ENCODE measurements around the gene ICE1. TPM values are rescaled to one million over a fixed set of nuclear protein-coding genes. Genes with fewer than 3 reads are reported as not detected.
"Not testable (repeated sequence)": the region's sequence is repeated elsewhere in the genome, so short reads cannot be mapped to it uniquely, and the experiment has no call there.

ICE1 gene
- total and polyA plus RNA-seq, 4 donors, result 4.1 to 18.8 (median 9.5) TPM

DNA sequence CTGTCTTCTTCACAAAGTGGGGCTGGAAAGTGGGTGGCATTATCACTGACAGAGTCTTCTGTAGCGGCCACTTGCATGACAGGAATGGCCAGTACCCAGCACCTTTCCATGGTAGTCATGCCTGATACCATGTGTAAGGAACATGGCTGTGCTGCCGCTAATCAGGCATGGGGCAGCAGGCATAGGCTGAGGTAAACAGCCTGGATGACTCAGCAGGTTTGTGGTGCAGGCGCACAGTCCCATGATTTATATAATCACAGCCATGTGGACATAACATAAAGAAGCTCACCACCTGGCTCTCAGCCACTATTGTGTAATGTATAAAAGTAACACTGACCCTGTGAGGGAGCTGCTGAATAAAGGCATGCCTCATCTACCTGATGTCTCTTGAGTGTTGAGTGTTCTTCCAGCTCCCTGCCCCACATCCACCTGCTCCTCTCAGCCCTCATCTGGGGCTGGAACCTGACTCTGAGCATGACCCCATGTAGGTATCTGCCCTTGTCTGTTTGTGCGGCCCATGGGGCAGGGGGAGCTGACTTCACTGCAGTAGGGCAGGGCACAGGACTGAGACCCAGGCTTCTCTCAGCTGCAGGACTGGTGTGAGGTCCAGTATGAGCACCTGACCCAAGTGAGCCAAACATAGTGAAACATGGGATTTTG is 13.2 kb upstream of the ICE1 start:
- Histone ChIP-seq H3K27me3 (ENCODE audit: control insufficient read depth in 4 of 4, insufficient read depth in 4 of 4, low read length in 3 of 4) (no peaks in the 10 kb centered on the region), H3K4me1 (ENCODE audit: control insufficient read depth in 4 of 4, insufficient read depth in 4 of 4, low read length in 3 of 4) (no peaks in the 10 kb centered on the region), H3K9ac (ENCODE audit: low read depth in 1 of 2, low read length in 2 of 2) (no peak overlapping the region), H3K4me3 (ENCODE audit: low read depth in 1 of 3, low read length in 3 of 3) (no peak overlapping the region), H3K36me3 (ENCODE audit: control insufficient read depth in 4 of 4, insufficient read depth in 3 of 4, low read depth in 1 of 4, low read length in 3 of 4) (no peaks in the 10 kb centered on the region), H3K27ac (ENCODE audit: low read depth in 1 of 2, low read length in 2 of 2) (no peak overlapping the region), H3K9me3 (ENCODE audit: control insufficient read depth in 4 of 4, low read length in 3 of 4) (no peaks in the 10 kb centered on the region)
- no peak for TF ChIP-seq GABPA (IDR thresholded peaks at IDR 0.05 in 1 of 2, conservative IDR thresholded peaks at IDR 0.05 in 1 of 2)
- TF ChIP-seq, protein P1, sequence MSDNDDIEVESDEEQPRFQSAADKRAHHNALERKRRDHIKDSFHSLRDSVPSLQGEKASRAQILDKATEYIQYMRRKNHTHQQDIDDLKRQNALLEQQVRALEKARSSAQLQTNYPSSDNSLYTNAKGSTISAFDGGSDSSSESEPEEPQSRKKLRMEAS (IDR thresholded peaks at IDR 0.05), result no peak
- TF ChIP-seq HNF4G (IDR thresholded peaks at IDR 0.05), result no peak
- TF ChIP-seq TAF1 (conservative IDR thresholded peaks at IDR 0.05), result no peak
- TF ChIP-seq, protein P2, sequence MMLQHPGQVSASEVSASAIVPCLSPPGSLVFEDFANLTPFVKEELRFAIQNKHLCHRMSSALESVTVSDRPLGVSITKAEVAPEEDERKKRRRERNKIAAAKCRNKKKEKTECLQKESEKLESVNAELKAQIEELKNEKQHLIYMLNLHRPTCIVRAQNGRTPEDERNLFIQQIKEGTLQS (IDR thresholded peaks at IDR 0.05), result no peak
- TF ChIP-seq HNF4A (conservative IDR thresholded peaks at IDR 0.05), result no peak
- TF ChIP-seq, protein P3, sequence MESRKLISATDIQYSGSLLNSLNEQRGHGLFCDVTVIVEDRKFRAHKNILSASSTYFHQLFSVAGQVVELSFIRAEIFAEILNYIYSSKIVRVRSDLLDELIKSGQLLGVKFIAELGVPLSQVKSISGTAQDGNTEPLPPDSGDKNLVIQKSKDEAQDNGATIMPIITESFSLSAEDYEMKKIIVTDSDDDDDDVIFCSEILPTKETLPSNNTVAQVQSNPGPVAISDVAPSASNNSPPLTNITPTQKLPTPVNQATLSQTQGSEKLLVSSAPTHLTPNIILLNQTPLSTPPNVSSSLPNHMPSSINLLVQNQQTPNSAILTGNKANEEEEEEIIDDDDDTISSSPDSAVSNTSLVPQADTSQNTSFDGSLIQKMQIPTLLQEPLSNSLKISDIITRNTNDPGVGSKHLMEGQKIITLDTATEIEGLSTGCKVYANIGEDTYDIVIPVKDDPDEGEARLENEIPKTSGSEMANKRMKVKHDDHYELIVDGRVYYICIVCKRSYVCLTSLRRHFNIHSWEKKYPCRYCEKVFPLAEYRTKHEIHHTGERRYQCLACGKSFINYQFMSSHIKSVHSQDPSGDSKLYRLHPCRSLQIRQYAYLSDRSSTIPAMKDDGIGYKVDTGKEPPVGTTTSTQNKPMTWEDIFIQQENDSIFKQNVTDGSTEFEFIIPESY (IDR thresholded peaks at IDR 0.05), result no peak
- no peak for TF ChIP-seq FOXA1 (IDR thresholded peaks at IDR 0.05)
- no peak for DNase-seq (ENCODE audit: low spot score)
- WGBS, result 96% methylated on average over 4 of the region's 4 CpGs

DNA sequence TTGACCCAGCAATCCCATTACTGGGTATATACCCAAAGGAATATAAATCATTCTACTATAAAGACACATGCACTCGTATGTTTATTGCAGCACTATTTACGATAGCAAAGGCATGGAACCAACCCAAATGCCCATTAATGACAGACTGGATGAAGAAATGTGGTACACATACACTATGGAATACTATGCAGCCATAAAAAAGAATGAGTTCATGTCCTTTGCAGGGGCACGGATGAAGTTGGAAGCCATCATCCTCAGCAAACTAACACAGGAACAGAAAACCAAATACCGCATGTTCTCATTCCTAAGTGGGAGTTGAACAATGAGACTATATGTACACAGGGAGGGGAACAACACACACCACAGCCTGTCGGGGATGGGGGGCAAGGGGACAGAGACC is 8.6 kb upstream of the ICE1 start:
- not testable (repeated sequence) for H3K9ac ChIP-seq (ENCODE audit: low read depth in 1 of 2, low read length in 2 of 2); DNase-seq (ENCODE audit: low spot score); H3K9me3 ChIP-seq (ENCODE audit: control insufficient read depth in 4 of 4, low read length in 3 of 4); H3K4me3 ChIP-seq (ENCODE audit: low read depth in 1 of 3, low read length in 3 of 3); H3K36me3 ChIP-seq (ENCODE audit: control insufficient read depth in 4 of 4, insufficient read depth in 3 of 4, low read depth in 1 of 4, low read length in 3 of 4); H3K4me1 ChIP-seq (ENCODE audit: control insufficient read depth in 4 of 4, insufficient read depth in 4 of 4, low read length in 3 of 4); H3K27me3 ChIP-seq (ENCODE audit: control insufficient read depth in 4 of 4, insufficient read depth in 4 of 4, low read length in 3 of 4); H3K27ac ChIP-seq (ENCODE audit: low read depth in 1 of 2, low read length in 2 of 2)
- 94% methylated on average over 5 of the region's 5 CpGs for WGBS

DNA sequence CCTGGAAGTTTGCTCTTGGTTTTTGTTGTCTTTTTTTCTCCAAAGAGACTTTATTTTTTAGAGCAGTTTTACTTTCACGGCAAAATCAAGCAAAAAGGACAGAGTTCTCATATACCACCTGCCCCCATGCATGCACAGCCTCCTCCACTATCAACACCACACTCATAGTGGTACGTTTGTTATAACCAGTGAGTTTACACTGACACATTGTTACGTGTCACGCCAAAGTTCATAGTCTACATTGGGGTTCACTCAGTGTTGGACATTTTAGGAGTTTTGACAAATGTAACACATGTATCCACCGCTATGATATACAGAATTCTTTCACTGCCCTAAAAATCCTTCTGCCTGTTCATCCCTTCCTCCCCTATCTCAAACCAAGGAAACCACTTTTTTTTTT is 7.5 kb upstream of the ICE1 start:
- H3K9me3 ChIP-seq (ENCODE audit: control insufficient read depth in 4 of 4, low read length in 3 of 4), result no peaks in the 10 kb centered on the region
- WGBS, result 83% methylated on average over 5 of the region's 5 CpGs
- TF ChIP-seq, protein P3 (IDR thresholded peaks at IDR 0.05), result no peak
- TF ChIP-seq FOXA2 (IDR thresholded peaks at IDR 0.05), result no peak
- no peak for TF ChIP-seq SP1 (IDR thresholded peaks at IDR 0.05)
- TF ChIP-seq JUND (IDR thresholded peaks at IDR 0.05), result no peak
- TF ChIP-seq, protein P2 (IDR thresholded peaks at IDR 0.05), result no peak
- no peak for TF ChIP-seq RXRA (IDR thresholded peaks at IDR 0.05)
- TF ChIP-seq FOXA1 (IDR thresholded peaks at IDR 0.05), result no peak
- no peak overlapping the region for H3K27ac ChIP-seq (ENCODE audit: low read depth in 1 of 2, low read length in 2 of 2)
- H3K36me3 ChIP-seq (ENCODE audit: control insufficient read depth in 4 of 4, insufficient read depth in 3 of 4, low read depth in 1 of 4, low read length in 3 of 4), result no peaks in the 10 kb centered on the region
- H3K4me1 ChIP-seq (ENCODE audit: control insufficient read depth in 4 of 4, insufficient read depth in 4 of 4, low read length in 3 of 4), result no peaks in the 10 kb centered on the region
- no peak overlapping the region for H3K4me3 ChIP-seq (ENCODE audit: low read depth in 1 of 3, low read length in 3 of 3)
- H3K27me3 ChIP-seq (ENCODE audit: control insufficient read depth in 4 of 4, insufficient read depth in 4 of 4, low read length in 3 of 4), result no peaks in the 10 kb centered on the region
- DNase-seq (ENCODE audit: low spot score), result no peak
- H3K9ac ChIP-seq (ENCODE audit: low read depth in 1 of 2, low read length in 2 of 2), result no peak overlapping the region
